ENCODE data around the gene ARHGAP22.
"Not testable (repeated sequence)": the region's sequence is repeated elsewhere in the genome, so short reads cannot be mapped to it uniquely, and the experiment has no call there.

The ARHGAP22 gene

DNA sequence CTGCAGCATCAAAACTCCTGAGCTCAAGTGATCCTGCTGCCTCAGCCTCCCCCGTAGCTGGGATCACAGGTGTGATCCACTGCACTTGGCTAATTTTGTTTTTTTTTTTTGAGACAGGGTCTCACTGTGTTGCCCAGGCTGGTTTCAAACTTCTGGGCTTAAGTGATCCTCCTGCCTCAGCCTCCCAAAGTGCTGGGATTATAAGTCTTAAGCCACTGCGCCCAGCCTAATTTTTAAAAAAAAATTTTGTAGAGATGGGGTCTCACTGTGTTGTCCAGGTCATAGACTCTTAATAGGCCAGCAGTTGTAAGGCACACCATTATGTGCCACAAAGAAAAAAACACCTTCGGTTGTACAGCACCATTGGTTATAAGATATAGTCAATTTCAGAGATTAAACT lies 176.0 kb downstream of the ARHGAP22 start:
- FAIRE-seq (no peak), DNase-seq (ENCODE audit: insufficient read length, low spot score) (no peak)
- no peak for TF ChIP-seq TAF1 (IDR thresholded peaks at IDR 0.05; ENCODE audit: low read depth, low read length)
- TF ChIP-seq POU2F2 (IDR thresholded peaks at IDR 0.05; ENCODE audit: low read depth, low read length): no peak
- no peak for TF ChIP-seq POLR2AphosphoS5 (IDR thresholded peaks at IDR 0.05; ENCODE audit: low read depth, low read length)
- TF ChIP-seq POLR2A (IDR thresholded peaks at IDR 0.05; ENCODE audit: low read depth, low read length): no peak
- TF ChIP-seq SPI1 (IDR thresholded peaks at IDR 0.05; ENCODE audit: low read depth, low read length): no peak
- TF ChIP-seq PAX5 (IDR thresholded peaks at IDR 0.05; ENCODE audit: insufficient read depth, low read length, severe bottlenecking): no peak

DNA sequence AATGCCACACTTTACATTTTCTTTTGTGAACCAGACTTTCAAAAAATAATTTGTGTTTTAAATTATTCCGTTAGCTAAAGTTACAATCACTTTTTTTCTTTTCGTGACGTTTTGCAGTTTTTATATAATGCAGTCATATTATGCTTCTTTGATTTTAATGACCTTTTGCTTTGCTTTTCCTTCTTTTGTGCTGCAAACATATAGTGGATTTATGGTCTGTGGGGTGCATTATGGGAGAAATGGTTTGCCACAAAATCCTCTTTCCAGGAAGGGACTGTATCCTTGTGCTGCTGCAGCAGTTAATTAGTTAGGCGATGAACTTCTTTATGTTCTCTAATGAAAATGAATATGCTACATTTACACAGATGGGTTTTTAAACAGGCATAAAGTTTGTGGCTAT lies 181.0 kb downstream of the ARHGAP22 start:
- FAIRE-seq: no peak
- TF ChIP-seq POLR2A (IDR thresholded peaks at IDR 0.05; ENCODE audit: low read depth, low read length) (no peak), POLR2AphosphoS5 (IDR thresholded peaks at IDR 0.05; ENCODE audit: low read depth, low read length) (no peak), SPI1 (IDR thresholded peaks at IDR 0.05; ENCODE audit: low read depth, low read length) (no peak), PAX5 (IDR thresholded peaks at IDR 0.05; ENCODE audit: insufficient read depth, low read length, severe bottlenecking) (no peak), TAF1 (IDR thresholded peaks at IDR 0.05; ENCODE audit: low read depth, low read length) (no peak)

DNA sequence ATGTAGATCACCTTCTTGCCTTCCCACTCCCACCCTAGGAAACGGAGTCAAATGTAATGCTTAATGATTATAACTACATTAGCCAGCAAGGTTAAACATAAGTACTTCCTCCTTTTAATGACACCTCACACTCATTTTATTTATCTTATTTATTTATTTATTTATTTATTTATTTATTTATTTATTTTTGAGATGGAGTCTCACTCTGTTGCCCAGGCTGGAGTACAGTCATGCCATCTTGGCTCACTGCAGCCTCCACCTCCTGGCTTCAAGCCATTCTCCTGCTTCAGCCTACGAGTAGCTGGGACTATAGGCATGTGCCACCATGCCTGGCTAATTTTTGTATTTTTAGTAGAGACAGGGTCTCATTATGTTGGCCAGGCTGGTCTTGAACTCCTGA lies 183.0 kb downstream of the ARHGAP22 start:
- FAIRE-seq; DNase-seq (ENCODE audit: insufficient read length, low spot score): not testable (repeated sequence)

More for the DNA sequence above, 181.0 kb downstream of the ARHGAP22 start:
- DNase-seq (ENCODE audit: insufficient read length, low spot score): no peak

DNA sequence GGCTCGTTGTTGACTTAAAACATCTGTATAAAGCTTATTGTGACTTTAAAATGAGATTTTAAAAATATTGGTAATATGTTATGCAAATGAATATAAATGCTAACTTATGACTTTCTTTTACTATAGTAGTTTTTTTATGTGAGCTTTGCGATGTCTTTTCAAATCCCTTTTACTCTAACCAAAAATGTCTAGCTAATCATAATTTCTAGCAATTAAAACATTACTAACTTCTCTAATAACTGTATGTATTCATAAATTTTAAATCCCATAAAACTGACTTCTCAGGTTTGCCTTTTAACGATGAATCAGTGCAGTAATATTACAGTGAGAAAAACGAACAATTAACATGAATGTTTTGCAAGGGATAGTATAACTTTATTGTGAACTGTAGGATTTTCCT lies 185.2 kb downstream of the ARHGAP22 start:
- no peak for DNase-seq (ENCODE audit: insufficient read length, low spot score)
- TF ChIP-seq SPI1 (IDR thresholded peaks at IDR 0.05; ENCODE audit: low read depth, low read length): no peak
- TF ChIP-seq POLR2A (IDR thresholded peaks at IDR 0.05; ENCODE audit: low read depth, low read length): no peak
- no peak for TF ChIP-seq POU2F2 (IDR thresholded peaks at IDR 0.05; ENCODE audit: low read depth, low read length)
- no peak for TF ChIP-seq POLR2AphosphoS5 (IDR thresholded peaks at IDR 0.05; ENCODE audit: low read depth, low read length)
- TF ChIP-seq PAX5 (IDR thresholded peaks at IDR 0.05; ENCODE audit: insufficient read depth, low read length, severe bottlenecking): no peak
- no peak for TF ChIP-seq TAF1 (IDR thresholded peaks at IDR 0.05; ENCODE audit: low read depth, low read length)
- no peak for FAIRE-seq

DNA sequence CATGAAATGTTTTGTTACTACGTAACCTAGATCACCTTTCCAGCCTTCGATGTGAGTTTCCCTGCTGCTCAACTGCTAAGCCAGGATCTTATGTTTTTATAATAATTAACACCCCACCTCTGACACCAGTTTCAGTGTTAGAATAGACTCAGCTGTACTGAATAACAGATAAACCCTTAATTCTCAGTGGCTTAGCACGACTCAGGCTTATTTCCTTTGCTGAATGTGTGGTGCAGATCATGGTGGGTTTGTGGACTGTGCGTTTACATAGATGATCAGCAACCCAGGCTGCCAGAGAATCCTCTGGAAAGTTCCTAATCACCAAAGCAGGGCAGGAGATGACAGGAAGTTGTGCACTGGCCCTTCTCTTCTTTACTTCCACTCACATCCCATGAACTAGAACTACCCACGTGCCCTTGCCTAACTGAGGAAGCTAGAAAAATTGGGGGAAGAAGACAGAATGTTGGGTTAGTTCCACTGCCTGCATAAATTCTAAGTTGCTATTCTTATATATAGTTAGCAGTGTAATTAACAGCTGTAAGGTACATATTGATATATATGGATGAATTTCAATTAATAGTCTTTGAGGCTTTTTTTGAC lies 186.6 kb downstream of the ARHGAP22 start:
- FAIRE-seq (no peak), DNase-seq (ENCODE audit: insufficient read length, low spot score) (no peak)

DNA sequence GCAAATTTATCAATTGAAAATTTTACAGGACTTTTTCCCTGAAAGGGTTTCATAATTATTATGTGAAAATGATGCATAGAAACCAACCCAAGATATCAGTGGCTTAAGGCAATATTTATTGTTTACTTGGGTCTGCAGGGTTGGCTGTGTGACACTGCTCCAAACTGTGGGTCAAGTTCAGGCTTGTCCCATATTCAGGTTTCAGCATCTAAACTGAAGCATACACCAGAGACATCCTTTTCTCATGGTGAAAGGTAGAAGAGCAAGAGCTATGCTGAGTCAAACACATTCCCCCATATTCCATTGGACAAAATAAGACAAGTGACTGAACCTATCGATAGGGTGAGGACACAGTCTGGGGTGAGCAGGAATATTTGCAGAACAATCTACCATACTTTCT lies 187.5 kb downstream of the ARHGAP22 start:
- DNase-seq (ENCODE audit: insufficient read length, low spot score) (no peak), FAIRE-seq (no peak)
- no peak for TF ChIP-seq POU2F2 (IDR thresholded peaks at IDR 0.05; ENCODE audit: low read depth, low read length)
- TF ChIP-seq PAX5 (IDR thresholded peaks at IDR 0.05; ENCODE audit: insufficient read depth, low read length, severe bottlenecking): no peak
- no peak for TF ChIP-seq POLR2AphosphoS5 (IDR thresholded peaks at IDR 0.05; ENCODE audit: low read depth, low read length)
- TF ChIP-seq SPI1 (IDR thresholded peaks at IDR 0.05; ENCODE audit: low read depth, low read length): no peak
- no peak for TF ChIP-seq POLR2A (IDR thresholded peaks at IDR 0.05; ENCODE audit: low read depth, low read length)
- no peak for TF ChIP-seq TAF1 (IDR thresholded peaks at IDR 0.05; ENCODE audit: low read depth, low read length)

More for the DNA sequence above, 186.6 kb downstream of the ARHGAP22 start:
- TF ChIP-seq POLR2A (IDR thresholded peaks at IDR 0.05; ENCODE audit: low read depth, low read length): no peak
- no peak for TF ChIP-seq POU2F2 (IDR thresholded peaks at IDR 0.05; ENCODE audit: low read depth, low read length)
- no peak for TF ChIP-seq SPI1 (IDR thresholded peaks at IDR 0.05; ENCODE audit: low read depth, low read length)
- TF ChIP-seq POLR2AphosphoS5 (IDR thresholded peaks at IDR 0.05; ENCODE audit: low read depth, low read length): no peak
- no peak for TF ChIP-seq TAF1 (IDR thresholded peaks at IDR 0.05; ENCODE audit: low read depth, low read length)
- no peak for TF ChIP-seq PAX5 (IDR thresholded peaks at IDR 0.05; ENCODE audit: insufficient read depth, low read length, severe bottlenecking)

DNA sequence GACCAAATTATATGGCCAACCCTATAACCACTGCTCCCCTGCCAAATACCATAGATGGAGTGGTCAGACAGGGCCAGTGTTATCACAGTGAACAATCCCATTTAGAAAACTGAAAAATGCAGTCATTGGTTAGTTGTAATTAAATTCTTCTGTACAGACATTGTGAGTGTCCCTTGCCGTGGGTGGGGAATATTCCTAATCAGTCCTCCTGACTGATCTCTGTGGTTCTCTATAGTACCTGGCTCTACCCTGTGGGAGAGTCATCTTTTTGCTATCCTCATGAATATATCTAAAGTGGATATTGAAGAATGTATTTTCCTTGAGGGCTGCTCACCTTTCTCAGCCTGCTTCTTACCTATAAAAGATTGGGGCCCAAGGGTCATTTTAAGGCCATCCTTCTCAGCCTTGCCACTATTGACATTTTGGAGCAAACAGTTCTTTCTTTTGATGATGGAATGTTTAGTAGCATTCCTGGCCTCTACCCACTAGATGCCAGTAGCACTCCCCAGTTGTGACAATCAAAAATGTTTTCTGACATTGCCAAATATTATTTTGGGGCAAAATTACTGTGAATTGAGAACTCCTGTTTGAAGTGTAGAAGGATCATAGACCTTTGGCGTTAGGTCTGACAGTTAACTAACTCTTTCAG lies 188.2 kb downstream of the ARHGAP22 start:
- FAIRE-seq: no peak
- DNase-seq (ENCODE audit: insufficient read length, low spot score): no peak
- TF ChIP-seq TAF1 (IDR thresholded peaks at IDR 0.05; ENCODE audit: low read depth, low read length) (no peak), POLR2A (IDR thresholded peaks at IDR 0.05; ENCODE audit: low read depth, low read length) (no peak), SPI1 (IDR thresholded peaks at IDR 0.05; ENCODE audit: low read depth, low read length) (no peak), PAX5 (IDR thresholded peaks at IDR 0.05; ENCODE audit: insufficient read depth, low read length, severe bottlenecking) (no peak), POLR2AphosphoS5 (IDR thresholded peaks at IDR 0.05; ENCODE audit: low read depth, low read length) (no peak), POU2F2 (IDR thresholded peaks at IDR 0.05; ENCODE audit: low read depth, low read length) (no peak)

DNA sequence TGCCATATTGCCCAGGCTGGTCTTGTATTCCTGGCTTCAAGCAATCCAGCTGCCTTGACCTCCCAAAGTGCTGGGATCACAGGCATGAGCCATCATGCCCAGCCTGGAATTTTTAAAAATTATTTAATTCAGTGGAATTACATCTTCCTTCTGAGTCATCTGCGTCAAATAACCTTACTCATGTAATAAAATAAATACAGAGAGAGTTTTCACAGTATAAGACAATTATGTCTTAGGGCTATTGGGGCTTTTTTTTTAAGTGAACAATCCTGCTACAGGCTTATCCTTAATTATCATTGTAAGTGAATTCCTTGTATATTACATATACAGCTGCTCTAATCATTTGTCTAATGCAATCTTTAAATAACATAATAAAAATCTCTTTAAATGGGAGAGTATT lies 190.1 kb downstream of the ARHGAP22 start:
- no peak for FAIRE-seq
- no peak for DNase-seq (ENCODE audit: insufficient read length, low spot score)
- TF ChIP-seq PAX5 (IDR thresholded peaks at IDR 0.05; ENCODE audit: insufficient read depth, low read length, severe bottlenecking) (no peak), POLR2AphosphoS5 (IDR thresholded peaks at IDR 0.05; ENCODE audit: low read depth, low read length) (no peak), POLR2A (IDR thresholded peaks at IDR 0.05; ENCODE audit: low read depth, low read length) (no peak), TAF1 (IDR thresholded peaks at IDR 0.05; ENCODE audit: low read depth, low read length) (no peak), POU2F2 (IDR thresholded peaks at IDR 0.05; ENCODE audit: low read depth, low read length) (no peak), SPI1 (IDR thresholded peaks at IDR 0.05; ENCODE audit: low read depth, low read length) (no peak)

DNA sequence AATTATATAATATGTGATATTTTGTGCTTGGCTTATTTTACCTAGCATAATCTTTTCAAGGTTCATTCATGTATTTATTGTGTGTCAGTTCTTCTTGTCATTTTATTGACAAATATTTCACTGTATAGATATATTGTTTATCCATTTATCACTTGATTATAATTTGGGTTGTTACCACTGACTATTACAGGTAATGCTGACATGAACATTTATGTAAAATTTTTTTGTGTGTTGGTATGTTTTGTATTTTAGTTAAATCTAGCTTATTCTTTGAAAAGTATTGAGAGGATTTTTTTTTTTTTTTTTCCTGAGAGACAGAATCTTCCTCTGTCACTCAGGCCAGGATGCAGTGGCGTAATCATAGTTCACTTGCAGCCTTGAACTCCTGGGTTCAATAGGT lies 190.7 kb downstream of the ARHGAP22 start:
- DNase-seq (ENCODE audit: insufficient read length, low spot score) (no peak), FAIRE-seq (no peak)
- TF ChIP-seq POLR2A (IDR thresholded peaks at IDR 0.05; ENCODE audit: low read depth, low read length) (no peak), TAF1 (IDR thresholded peaks at IDR 0.05; ENCODE audit: low read depth, low read length) (no peak), PAX5 (IDR thresholded peaks at IDR 0.05; ENCODE audit: insufficient read depth, low read length, severe bottlenecking) (no peak), POU2F2 (IDR thresholded peaks at IDR 0.05; ENCODE audit: low read depth, low read length) (no peak), POLR2AphosphoS5 (IDR thresholded peaks at IDR 0.05; ENCODE audit: low read depth, low read length) (no peak), SPI1 (IDR thresholded peaks at IDR 0.05; ENCODE audit: low read depth, low read length) (no peak)

DNA sequence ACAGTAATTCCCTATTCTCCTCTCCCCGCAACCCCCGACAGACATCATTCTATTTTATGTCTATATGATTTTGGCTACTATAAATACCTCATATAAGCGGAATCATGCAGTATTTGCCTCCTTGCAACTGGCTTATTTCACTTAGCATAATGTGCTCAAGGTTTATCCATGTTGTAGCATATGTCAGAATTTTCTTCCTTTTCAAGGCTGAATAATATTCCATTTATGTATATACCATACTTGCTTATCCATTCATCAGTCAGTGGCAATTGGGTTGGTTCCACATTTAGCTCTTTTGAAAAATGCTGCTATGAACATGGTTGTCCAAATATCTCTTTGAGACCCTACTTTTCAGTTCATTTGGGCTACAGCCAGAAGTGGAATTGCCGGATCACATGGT lies 191.9 kb downstream of the ARHGAP22 start:
- no peak for FAIRE-seq
- no peak for DNase-seq (ENCODE audit: insufficient read length, low spot score)
- no peak for TF ChIP-seq SPI1 (IDR thresholded peaks at IDR 0.05; ENCODE audit: low read depth, low read length)
- TF ChIP-seq TAF1 (IDR thresholded peaks at IDR 0.05; ENCODE audit: low read depth, low read length): no peak
- TF ChIP-seq POLR2A (IDR thresholded peaks at IDR 0.05; ENCODE audit: low read depth, low read length): no peak
- TF ChIP-seq POU2F2 (IDR thresholded peaks at IDR 0.05; ENCODE audit: low read depth, low read length): no peak
- no peak for TF ChIP-seq POLR2AphosphoS5 (IDR thresholded peaks at IDR 0.05; ENCODE audit: low read depth, low read length)
- TF ChIP-seq PAX5 (IDR thresholded peaks at IDR 0.05; ENCODE audit: insufficient read depth, low read length, severe bottlenecking): no peak
